Small intestine (tissue), 7 donors: ENCODE results near the gene FAXC. TPM values are rescaled to one million over a fixed set of nuclear protein-coding genes. Genes with fewer than 3 reads are reported as not detected.
A peak's percentile ranks its signal among the peaks of the same experiment; 100 is the strongest.
"Not testable (repeated sequence)": the region's sequence is repeated elsewhere in the genome, so short reads cannot be mapped to it uniquely, and the experiment has no call there.

Experiments used
- DNase-seq, 2 donors: peaks; one replicate each; pipeline versions ENCODE4 v3.0.0 to v3.0.0-alpha.2; 2013
- FAIRE-seq: peaks from 2 replicates; lab custom pipeline; 2012; peaks lifted over from hg19 to GRCh38; lab: Jason Lieb, UNC
- H3K27ac ChIP-seq, 3 donors: one replicate each; pipeline ENCODE4 v1.5.1; 2013; ENCODE audit warnings: low read length in 2 of 3, mild to moderate bottlenecking in 2 of 3, control low read depth in 1 of 3, inconsistent platforms in 1 of 3, low read depth in 1 of 3, moderate library complexity in 1 of 3
- H3K27me3 ChIP-seq, 3 donors: one replicate each; pipeline ENCODE4 v1.6.1; 2013; ENCODE audit warnings: low read length in 3 of 3, inconsistent platforms in 1 of 3; ENCODE audit not compliant: control insufficient read depth in 3 of 3, insufficient read depth in 3 of 3
- H3K36me3 ChIP-seq, 3 donors: one replicate each; pipeline ENCODE4 v1.6.1; 2013; ENCODE audit warnings: low read length in 3 of 3, inconsistent platforms in 1 of 3, low read depth in 1 of 3, mild to moderate bottlenecking in 1 of 3, moderate library complexity in 1 of 3; ENCODE audit not compliant: control insufficient read depth in 3 of 3, insufficient read depth in 2 of 3
- H3K4me1 ChIP-seq, 3 donors: one replicate each; pipeline ENCODE4 v1.6.1; 2013; ENCODE audit warnings: low read length in 2 of 3, inconsistent platforms in 1 of 3, low read depth in 1 of 3, mild to moderate bottlenecking in 1 of 3, moderate library complexity in 1 of 3; ENCODE audit not compliant: control insufficient read depth in 3 of 3, insufficient read depth in 2 of 3
- H3K4me3 ChIP-seq, 3 donors: one replicate each; pipeline ENCODE4 v1.5.1; 2013; ENCODE audit warnings: low read length in 3 of 3, control low read depth in 1 of 3, inconsistent platforms in 1 of 3, low read depth in 1 of 3, mild to moderate bottlenecking in 1 of 3, moderate library complexity in 1 of 3
- H3K9me3 ChIP-seq, 2 donors: one replicate each; pipeline ENCODE4 v1.6.1; 2013; ENCODE audit warnings: low read depth in 1 of 2, low read length in 1 of 2; ENCODE audit not compliant: control insufficient read depth in 2 of 2, insufficient read depth in 1 of 2
- WGBS, 3 donors: extraction: QIAGEN DNeasy Blood & Tissue Kit; methylation state at CpG; one replicate each; pipeline ENCODE4 v1.1.7; 2013; 5-methylcytosine and 5-hydroxymethylcytosine counted together
- polyA plus RNA-seq, 4 donors: library from polyadenylated mRNA; stranded (reverse) in 3 of 4; unstranded in 1 of 4; fragments of 200-250 nt in 3 of 4; fragments of 120-200 nt in 1 of 4; gene quantifications; one replicate each; pipeline versions ENCODE4 v1.2.1 to v1.2.3, GENCODE V29; 2013
- donor health status: healthy with polysubstance abuse.
- donor health status: control.
- donor health status: control.
- donor health status: Bipolar disorder and iron deficiency.
- donor health status: healthy.

FAXC gene
- polyA plus RNA-seq, 4 donors: 1.3 to 1.4 TPM; not detected in 2

GRCh38 chr6:99348288-99349170, 945 bp downstream of the FAXC start:
- peaks cover 11 to 40% (median 12%) of the 10 kb centered on the region in 3 donors for H3K27me3 ChIP-seq
- no peaks in the 10 kb centered on the region for H3K36me3 ChIP-seq
- H3K4me3 ChIP-seq: peak overlapping the region in 2 of 3 donors; percentile 50 to 54
- no peak for DNase-seq
- H3K27ac ChIP-seq: no peak overlapping the region
- no peak for FAIRE-seq
- no peaks in the 10 kb centered on the region for H3K9me3 ChIP-seq
- WGBS, 3 donors: 45 to 53% (median 51%) methylated on average over 25 of the region's 25 CpGs
- peaks cover 0 to 12% (median 0%) of the 10 kb centered on the region in 3 donors for H3K4me1 ChIP-seq

DNA sequence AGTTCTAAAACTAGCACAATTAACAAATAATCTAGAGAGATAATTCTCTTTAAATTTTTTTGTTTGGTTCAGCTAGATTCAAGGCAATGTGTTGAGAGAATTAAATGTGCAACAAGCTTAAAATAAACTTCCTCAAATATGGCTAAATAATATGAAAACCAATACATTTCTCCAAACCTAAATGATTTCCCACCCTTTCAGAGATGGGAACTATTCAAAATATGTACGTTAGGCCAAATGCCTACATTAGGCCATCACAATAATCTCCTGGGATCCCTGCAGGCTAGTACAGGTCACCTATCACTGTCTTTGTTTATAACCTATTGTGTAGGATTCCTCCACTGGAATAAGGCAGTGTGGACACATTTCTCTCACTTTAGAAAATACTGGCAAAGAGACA, 1.7 kb downstream of the FAXC start:
- Histone ChIP-seq H3K27me3 (peaks cover 11 to 34% (median 12%) of the 10 kb centered on the region in 3 donors), H3K36me3 (no peaks in the 10 kb centered on the region), H3K27ac (no peak overlapping the region), H3K9me3 (no peaks in the 10 kb centered on the region), H3K4me1 (peaks cover 0 to 12% (median 0%) of the 10 kb centered on the region in 3 donors), H3K4me3 (no peak overlapping the region)
- WGBS, 3 donors: 59 to 86% (median 74%) methylated on average over 1 of the region's 1 CpG
- FAIRE-seq: no peak
- no peak for DNase-seq

DNA sequence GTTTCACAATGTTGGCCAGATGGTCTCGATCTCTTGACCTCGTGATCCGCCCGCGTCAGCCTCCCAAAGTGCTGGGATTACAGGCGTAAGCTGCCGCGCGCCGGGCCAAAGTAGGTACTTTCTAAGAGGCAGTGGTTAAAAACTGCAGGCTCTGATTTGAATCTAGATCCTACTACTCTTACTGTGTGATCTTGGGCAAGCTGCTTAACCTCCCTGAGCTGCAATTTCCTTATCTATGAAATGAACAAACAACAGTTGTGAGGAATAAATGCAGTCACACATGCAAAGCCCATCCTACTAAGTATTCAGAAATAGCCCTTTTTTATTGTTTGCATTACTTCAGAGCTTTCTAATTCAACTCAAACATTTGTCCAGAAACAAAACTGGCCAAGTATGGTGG, 2.9 kb downstream of the FAXC start:
- Histone ChIP-seq H3K4me3 (no peak overlapping the region), H3K9me3 (no peaks in the 10 kb centered on the region), H3K27ac (no peak overlapping the region), H3K27me3 (peaks cover 11 to 29% (median 12%) of the 10 kb centered on the region in 3 donors), H3K36me3 (no peaks in the 10 kb centered on the region), H3K4me1 (peaks cover 0 to 12% (median 0%) of the 10 kb centered on the region in 3 donors)
- FAIRE-seq (no peak), DNase-seq (no peak)
- 91 to 97% (median 96%) methylated on average over 10 of the region's 10 CpGs for WGBS, 3 donors

- no peak overlapping the region for H3K4me3 ChIP-seq
- DNase-seq: no peak
- no peak for FAIRE-seq
- peaks cover 0 to 6% (median 0%) of the 10 kb centered on the region in 3 donors for H3K4me1 ChIP-seq
- H3K9me3 ChIP-seq: no peaks in the 10 kb centered on the region
- H3K27ac ChIP-seq: no peak overlapping the region
- peaks cover 6 to 15% (median 12%) of the 10 kb centered on the region in 3 donors for H3K27me3 ChIP-seq
- no peaks in the 10 kb centered on the region for H3K36me3 ChIP-seq
- WGBS, 3 donors: 78 to 93% (median 87%) methylated on average over 4 of the region's 4 CpGs
Measured at GRCh38 chr6:99345164-99345563, 4.3 kb downstream of the FAXC start.

- FAIRE-seq (no peak), DNase-seq (no peak)
- Histone ChIP-seq H3K4me3 (no peak overlapping the region), H3K27me3 (peaks cover 6 to 11% (median 6%) of the 10 kb centered on the region in 3 donors), H3K4me1 (peaks cover 0 to 4% (median 0%) of the 10 kb centered on the region in 3 donors), H3K36me3 (no peaks in the 10 kb centered on the region), H3K9me3 (no peaks in the 10 kb centered on the region), H3K27ac (no peak overlapping the region)
- WGBS, 3 donors: 41 to 47% (median 45%) methylated on average over 3 of the region's 3 CpGs
Measured at GRCh38 chr6:99344289-99344688, 5.2 kb downstream of the FAXC start.

DNA sequence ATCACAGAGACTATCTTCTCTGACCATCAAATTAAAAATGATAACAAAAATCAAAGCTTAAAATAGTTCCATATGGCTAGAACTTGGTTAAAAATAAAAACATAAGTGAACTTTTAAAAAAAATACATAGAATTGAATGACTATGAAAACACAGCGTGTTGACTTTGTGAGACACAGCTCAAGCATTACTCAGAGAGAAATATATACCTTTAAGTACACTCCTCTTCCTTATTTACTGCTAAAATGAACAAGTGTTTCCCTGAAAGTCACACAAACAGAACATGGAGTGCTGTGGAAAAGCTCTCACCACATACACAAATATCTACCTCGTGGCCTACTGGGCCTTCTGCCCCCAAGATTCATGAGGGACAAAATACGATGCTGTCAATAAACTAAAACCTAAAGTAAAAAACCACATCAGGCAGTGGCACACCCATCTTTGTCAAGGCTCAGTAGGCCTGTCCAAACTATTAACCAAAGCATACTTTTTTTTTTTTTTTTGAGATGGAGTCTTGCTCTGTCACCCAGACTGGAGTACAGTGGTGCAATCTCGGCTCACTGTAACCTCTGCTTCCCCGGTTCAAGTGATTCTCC, 7.5 kb downstream of the FAXC start:
- Histone ChIP-seq H3K4me1 (no peaks in the 10 kb centered on the region), H3K4me3 (no peak overlapping the region), H3K36me3 (peaks cover 0 to 3% (median 0%) of the 10 kb centered on the region in 3 donors), H3K9me3 (no peaks in the 10 kb centered on the region), H3K27ac (no peak overlapping the region), H3K27me3 (no peaks in the 10 kb centered on the region)
- 74 to 81% (median 80%) methylated on average over 5 of the region's 5 CpGs for WGBS, 3 donors
- DNase-seq (no peak), FAIRE-seq (no peak)

GRCh38 chr6:99338188-99338587, 11.3 kb downstream of the FAXC start:
- Histone ChIP-seq H3K4me1 (no peaks in the 10 kb centered on the region), H3K27ac (no peak overlapping the region), H3K9me3 (no peaks in the 10 kb centered on the region), H3K4me3 (no peak overlapping the region), H3K27me3 (no peaks in the 10 kb centered on the region), H3K36me3 (peaks cover 0 to 3% (median 0%) of the 10 kb centered on the region in 3 donors)
- DNase-seq: no peak
- 19 to 53% (median 22%) methylated on average over 2 of the region's 2 CpGs for WGBS, 3 donors
- FAIRE-seq: no peak

- not testable (repeated sequence) for H3K27me3 ChIP-seq, H3K27ac ChIP-seq, DNase-seq, H3K4me3 ChIP-seq, H3K9me3 ChIP-seq, H3K4me1 ChIP-seq, FAIRE-seq, H3K36me3 ChIP-seq
- 60 to 74% (median 68%) methylated on average over 6 of the region's 6 CpGs for WGBS, 3 donors
Measured at GRCh38 chr6:99335298-99335697, 14.2 kb downstream of the FAXC start.
